ENCODE results near the gene KCND3.
A peak's percentile ranks its signal among the peaks of the same experiment; 100 is the strongest.

Gene KCND3

DNA sequence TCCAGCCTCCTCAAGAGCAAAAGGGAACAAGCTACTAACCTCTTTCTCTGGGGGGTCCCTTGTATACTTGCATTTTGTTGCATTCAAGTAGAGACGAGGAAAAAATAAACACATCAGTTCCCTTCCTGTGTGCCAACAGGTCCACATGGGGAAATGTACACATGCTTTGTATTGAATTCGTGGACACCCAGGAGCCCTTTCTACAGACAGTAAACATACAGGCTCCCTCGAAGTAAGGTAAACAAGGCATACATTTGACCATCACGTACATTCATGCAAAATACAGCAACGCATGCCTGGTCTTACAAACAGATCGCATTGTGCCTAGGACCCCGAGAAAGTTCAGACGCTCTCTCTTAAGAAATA, 1.1 kb downstream of the KCND3 start:
- DNase-seq: peak; percentile 55

DNA sequence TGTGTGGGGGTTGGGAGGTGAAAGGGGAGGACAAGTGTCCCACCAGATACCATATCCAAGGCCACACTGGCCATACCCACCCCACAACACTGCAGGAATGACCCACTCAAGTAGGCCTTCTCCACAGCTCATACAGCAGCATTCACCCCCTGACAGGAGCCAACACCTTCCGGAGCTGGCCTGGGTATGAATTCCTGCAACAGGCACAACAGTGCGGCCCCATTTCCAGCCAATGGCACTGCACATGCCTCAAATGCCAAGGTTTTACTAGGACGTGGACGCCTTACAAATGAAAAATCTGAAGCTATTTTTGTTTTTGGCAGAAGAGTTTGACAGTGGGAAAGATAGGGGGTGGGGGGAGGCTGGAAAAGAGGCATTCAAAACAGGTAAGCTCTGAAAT, 2.0 kb downstream of the KCND3 start:
- no peak for DNase-seq

DNA sequence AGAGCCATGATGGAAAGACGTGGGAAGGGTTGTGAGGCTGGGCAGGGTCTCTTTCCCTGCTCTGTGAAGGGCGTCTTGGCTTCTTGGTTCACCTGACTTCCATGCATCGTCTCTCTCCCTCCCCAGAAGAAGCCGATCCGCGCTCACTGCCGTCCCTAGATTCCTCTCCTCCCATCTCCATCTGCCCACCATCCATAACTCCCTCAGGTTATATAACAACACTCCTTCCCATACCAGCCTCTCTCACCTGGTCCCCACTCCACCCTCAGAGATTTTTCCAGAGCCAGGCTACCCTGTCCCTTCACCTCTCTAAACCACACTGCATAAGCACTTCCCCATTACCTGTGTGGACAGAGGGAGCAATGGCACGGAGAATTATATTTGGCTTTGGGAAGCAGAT, 6.0 kb downstream of the KCND3 start:
- DNase-seq: no peak

DNA sequence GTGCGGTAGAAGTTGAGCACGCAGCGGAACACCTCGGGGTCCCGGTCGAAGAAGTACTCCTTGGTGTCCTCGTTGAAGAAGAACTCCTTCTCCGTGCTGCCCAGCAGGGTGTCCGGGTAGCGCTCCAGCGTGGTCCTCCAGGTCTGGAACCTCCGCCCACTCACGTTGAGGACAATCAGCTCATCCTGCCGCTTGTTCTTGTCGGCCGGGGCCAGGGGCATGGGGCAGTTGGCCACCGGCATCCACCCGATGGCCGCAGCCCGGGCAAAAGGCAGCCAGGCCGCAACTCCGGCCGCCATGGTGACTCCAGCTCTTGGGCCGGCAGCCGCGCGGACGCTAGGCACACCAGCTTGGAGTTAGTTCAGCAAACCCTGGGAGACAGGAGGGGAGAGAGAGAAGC, 7.0 kb downstream of the KCND3 start:
- DNase-seq: no peak

DNA sequence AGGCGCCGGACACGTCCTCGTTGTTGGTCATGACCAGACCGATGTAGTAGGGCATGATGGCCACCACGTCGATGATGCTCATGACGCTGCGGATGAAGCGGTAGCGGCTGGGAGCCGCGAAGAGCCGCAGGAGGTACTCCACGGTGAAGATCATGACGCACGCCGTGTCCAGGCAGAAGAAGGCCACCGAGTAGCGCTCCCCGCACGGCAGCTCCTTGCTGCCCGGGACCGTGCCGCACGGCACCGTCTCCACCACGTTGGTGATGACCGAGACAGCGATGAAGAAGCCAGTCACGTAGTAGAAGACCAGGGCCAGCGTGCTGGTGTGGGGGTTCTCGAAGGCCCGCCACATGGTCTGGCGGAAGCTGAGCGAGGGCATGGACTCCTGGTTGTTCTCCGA, 7.6 kb downstream of the KCND3 start:
- no peak for DNase-seq

DNA sequence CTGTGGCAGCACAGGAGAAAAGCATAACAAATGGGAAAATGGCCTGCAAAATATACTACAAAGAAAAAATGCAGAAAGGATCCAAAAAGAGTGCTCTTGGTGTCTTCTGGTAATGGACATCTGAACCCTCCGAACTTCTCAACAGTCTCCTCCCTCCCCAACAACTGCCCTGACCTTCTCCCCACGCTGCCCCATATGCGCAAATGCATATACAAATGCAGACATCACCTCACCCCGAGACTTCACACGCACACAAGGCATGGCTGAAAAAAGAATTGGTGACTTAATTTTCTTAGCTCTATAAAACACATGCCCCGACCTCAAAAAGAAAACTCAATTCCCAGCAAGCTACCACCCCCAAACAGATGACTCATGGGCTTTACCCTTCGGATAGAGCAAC, 8.4 kb downstream of the KCND3 start:
- DNase-seq: no peak

DNA sequence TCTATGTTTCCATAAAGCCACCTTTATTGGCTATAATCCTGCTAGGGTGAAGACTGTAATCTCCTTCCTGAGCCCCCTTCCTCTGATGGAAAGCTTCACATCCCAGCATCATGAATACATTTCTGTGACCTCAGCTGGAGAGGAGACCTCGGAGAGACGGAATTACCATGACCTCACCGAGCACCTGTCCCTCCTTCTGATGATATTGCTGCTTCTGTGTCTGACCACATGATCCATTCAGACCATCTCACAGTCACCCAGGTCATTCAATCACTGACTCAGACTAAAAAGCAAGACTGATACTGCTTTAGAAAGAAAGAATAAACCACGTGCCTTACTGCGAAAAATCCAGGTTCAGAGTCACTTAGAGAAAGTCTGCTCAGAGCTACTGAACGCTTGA, 8.8 kb downstream of the KCND3 start:
- peak; percentile 63 for DNase-seq

DNA sequence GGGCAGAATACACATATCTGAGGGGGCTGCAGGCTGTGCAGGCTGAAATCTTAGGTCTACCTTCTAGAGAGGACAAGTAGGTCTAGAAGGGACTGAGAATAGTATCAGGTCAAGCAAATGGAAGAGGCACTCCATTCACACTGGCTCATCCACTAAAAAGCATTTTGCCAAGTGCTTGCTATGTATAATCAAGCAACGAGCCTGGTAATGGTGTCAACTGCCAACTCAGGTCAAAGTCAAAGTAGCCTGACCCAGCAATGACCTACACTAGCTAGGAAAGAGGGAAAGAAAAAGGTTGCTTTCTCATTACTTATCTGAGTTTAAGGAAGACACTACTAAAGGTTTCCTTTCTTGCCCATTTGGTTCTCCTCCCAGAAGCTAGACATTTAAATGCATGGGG, 10.8 kb downstream of the KCND3 start:
- no peak for DNase-seq

DNA sequence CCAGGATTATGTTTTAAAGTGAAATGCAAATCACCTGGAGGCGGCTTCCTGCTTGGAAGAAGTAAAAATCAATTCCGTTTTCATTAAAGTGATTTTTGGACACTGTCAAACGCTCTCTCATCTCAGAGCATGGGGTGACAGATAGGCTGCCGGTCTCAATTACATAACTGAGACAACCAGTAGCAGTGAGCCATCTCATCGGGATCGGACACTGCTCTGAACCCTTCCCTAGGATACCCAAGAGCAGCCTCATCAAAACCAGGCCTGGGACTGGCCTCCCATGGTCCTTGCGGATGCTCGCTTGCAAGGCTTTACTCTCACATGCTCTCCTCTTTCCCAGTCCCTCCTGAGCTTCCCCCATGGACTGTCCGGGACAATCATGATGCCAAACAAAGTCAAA, 12.1 kb downstream of the KCND3 start:
- peak; percentile 22 for DNase-seq

DNA sequence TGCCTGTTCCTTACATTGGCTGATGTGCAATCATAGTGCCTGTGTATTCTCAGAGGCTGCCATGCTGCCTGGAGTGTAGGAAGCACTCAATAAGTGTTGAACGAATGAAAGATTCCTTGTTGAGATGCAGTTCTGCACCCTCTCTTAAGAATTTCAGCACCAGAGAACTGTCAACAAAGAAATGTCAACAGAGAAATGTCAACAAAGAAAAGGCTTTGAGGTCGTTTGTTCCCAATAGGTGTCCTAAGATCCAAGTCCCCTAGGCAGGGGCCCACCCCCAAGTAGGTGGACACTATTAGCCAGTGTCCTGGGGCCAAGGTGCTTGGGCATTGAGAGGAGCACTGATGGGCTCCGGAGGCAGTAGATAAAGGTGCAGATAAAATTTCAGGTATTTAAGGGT, 12.6 kb downstream of the KCND3 start:
- peak; percentile 79 for DNase-seq

DNA sequence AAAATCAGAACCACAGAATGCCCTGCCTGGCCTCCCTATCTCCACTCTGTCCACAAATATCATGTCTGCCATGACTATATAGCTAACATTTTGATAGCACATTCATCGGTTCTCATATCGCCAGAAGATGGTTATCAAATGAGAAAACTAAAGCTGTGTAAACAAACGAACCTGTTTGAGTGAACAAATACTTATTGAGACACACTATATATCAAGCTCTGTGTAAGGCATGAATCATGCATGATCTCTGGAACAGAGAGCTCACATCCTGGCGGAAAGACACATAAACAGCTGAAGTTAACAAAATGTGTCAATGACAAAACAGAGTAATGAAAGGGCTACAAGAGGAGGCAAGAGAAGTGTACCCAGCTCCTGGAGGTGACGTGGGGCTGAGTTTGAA, 13.1 kb downstream of the KCND3 start:
- DNase-seq: peak; percentile 92

DNA sequence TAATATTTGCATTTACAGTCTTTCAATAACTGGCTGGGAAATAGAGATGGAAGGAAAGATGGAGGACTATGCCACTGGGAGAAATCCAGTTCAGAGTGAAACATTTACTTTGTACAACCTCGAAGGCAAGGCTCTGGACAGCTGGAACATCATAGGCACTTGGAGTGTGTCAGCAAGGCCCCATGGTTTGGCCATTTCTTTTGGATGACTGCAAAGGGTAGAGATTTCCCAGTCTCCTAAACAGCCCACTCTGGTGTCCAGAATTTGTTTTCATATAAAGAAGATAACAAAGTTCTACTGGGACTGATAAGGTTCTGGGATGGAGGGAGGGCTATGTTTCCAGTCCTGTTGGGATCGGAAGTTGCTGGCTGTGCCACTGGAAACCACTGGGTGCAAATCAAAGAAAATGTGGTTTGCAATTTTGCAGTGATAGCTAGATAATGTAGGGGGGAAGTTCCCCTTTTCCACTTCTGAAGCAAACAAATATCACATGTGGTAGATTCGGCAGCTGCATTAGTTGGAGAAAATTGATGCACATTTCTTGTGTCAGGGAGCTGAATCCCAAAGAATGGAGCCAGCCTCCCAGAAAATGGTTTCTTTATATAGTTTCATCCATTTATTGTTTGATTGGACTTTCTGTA, 16.2 kb downstream of the KCND3 start:
- no peak for DNase-seq

DNA sequence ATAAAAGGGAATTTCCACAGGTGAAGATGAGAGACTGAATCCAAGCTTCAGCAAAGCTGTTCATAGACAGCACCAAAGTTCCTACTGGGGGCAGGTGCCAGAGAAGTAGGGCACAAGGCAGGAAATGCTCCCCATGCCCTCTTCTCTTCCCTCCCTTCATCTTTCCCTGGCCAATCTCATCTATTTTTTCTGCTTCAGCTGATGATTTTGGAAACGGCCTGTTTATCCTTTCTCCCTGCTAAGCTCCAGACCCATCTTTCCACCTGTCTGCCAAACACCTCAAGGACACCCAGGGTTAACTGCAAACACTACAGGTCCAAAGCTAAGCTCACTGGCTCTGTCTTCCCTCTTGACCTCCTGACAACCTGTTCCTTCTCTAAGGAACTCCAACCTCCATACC, 18.1 kb downstream of the KCND3 start:
- DNase-seq: no peak

DNA sequence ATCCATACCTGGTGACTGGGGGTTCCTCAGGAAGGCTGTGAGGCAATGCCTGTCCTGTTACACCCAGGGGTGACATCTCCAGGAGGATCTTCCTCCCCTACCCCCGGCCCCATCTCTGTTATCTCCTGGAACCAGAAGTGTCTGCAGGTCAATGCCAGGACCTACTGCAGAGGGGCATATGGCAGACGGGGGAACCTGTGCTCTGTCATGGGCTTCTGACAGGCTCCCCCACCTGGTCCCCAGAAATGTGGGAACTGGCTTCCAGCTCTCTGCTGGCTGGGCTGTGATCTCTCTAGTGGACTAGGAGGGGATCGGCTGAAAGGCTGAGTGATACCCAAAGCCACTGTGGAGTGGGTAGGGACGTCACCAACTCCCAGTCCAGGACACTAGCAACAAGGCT, 21.0 kb downstream of the KCND3 start:
- no peak for DNase-seq

DNA sequence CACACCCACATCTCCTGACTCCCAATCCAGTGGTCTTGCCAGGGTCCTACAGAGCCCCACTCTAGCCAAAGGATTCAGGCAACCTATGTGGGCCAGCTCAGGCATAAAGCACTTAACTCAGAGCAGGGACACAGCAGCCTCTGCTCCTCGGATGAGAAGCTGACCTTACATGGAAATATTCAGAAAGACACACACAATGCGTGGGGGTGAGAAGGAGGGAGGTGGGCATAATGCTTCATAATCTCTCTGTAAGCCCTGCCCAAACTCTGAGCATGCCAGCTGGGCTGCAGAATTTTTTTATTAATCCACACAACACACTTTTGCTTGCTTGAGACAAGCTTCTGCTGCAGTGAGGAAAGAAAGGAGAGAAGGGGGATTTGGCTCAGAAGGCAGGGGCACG, 21.6 kb downstream of the KCND3 start:
- no peak for DNase-seq

DNA sequence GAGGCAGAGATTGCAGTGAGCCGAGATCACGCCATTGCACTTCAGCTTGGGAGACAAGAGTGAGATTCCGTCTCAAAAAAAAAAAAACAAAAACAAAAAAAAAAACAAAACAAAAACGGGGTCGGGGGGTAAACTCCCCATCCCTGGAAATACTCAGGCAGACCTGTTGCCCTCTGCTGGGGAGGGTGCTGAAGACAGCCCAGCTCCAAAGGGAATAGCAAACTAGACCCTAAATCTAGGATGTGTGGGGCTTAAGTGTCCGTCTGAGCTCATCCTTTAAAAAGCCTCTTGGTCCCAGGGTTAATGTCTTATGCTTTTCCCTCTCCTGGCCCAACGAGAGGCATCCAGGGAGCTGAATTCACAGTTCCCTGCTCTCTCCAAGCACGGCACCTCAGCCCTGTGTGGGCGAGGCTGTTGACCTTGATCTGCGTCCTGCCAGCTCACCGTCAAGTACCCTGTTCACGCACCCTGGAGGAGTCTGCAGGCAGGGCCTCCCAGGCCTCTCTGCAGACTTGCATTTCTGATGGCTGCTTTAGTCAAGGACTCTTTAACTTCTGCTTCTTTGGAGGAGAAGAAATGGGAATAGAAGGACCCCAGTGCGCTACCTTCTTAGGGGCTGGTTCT, 22.3 kb downstream of the KCND3 start:
- DNase-seq: peak; percentile 20

DNA sequence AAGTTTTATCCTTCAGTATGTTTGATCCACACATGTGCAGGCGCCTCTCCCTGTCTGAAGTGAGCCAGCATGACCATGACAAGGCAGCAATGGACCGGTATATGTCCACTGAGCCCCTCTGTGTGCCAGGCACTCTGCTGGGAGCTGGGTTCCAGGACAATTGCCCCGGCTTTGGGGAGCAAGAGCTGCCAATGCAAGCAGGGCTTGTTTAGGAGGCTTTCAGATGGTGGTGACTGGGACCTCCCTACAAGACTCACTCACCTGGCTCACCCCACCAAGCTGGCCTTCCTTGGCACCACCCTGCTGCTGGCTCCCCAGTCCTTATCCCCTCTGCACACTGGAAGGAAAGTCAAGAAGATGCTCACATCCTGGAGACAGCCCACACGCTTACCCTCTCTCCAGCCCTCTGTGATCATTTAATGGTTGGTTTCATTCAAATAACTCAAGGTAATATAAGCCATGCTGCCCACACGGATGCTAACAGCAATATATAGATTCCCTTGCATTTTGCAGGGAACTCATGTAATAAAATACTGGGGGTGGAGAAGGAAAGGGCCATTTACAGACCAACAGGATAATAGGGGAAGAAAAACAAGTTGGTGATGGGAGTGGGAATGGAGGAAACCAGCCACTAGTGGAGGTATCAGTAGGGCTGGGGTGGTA, 23.6 kb downstream of the KCND3 start:
- no peak for DNase-seq

DNA sequence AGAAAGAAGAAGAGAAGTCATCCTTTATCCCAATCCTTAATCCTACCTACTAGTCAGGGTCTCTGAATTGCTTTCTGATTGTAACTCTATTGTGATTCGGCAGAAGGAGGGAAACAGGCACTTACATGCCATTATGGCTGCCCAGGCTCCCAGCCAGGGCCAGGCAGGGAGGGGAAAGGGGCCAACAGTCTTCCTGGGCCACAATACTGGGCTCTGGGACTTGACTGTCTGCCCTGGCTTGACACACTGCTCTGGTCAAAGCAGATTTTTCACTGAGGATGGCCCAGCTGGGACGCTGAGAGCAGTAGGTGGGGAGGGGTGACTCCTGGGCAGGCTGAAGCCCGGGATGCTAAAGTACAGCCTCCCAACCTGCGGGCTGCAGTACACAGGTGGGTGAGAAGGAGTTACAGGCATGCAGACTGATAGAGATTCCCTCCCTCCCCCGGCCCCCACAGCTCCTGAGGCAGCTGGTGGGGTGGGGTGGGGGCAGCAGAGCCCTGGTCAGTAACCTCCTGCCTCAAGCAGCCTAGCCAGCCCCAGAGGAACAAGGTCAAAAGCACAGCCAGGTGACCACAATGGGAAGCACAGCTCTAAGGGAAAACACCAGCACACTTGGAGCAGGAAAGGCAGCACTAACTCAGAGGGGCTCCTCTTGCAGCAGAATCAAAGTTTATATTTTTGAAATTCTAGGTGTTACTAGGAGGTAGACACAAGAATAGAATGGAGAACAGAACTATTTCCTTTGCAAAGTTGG, 25.3 kb downstream of the KCND3 start:
- DNase-seq: no peak

DNA sequence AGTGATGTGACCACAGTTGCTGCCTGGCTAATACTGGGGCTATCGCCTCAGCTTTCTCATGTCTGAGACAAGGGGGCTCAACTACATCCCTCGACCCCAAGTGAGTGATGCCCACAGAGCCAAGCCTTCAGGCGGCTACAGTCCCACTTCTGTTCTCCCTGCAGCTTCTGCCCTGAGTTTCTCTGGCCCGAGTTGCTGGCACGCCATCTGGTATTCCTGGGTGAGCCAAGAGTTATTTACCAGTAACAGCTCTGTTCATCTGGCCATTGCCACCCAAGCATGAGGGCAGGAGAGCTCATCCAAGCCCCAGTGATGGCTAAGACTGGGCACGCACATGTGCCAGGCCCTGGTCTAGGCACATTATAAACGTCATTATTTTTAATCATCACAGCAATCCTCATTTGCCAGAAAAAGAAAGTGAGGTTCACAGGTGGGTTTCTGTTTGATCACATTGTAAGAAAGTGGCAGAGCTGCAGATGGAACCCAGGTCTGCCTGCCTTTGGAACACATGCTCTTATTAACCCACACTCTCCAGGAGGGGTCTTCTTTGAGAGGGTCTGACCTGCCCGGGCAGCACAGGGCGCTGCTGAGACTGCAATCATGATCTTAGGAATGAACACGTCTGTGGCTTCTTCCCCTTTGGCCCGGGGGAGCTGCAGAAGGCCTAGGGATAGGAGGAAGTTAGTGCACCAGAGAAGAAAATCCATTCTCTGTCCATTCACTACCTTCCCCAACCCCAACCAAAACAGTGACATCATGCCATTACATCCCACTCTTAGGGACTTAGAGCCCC, 27.5 kb downstream of the KCND3 start:
- no peak for DNase-seq

DNA sequence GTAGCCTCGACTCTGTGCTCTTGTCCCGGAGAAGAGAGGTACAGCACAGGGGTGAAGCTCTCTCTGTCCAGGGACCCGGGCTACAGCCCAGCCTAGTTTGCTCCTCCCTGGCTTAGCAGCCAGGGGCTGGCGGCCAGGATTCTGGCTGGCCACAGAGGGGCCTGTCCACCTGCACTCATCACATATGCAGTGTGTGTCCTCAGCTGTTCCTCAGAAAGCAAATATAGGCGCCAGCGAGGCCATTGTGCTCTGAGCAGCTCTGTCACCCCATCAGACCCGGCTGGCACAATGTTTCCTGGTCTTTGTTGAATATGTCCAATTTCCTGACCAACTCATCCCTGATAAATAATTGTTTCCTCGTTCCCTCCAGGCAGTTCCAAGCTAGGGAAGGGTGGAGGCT, 28.5 kb downstream of the KCND3 start:
- DNase-seq: peak; percentile 73

DNA sequence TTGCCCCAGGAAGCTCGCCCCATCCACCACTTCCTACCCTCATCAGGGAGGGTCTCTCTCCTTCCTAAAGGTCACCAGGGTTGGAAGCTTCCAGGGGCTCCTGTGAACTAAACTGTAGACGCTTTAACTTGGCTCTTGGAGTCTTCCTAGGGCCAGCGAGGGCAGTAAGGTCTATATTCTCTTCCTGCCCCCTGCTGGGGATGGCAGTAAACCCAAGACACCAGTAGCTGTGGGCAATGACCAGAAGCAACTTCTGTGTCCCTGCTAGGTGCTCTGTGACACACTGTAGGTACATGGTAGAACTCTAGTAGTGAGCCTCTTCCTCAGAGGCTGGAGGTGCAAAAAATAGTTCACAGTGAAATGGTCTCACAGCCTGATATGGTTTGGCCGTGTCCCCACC, 30.0 kb downstream of the KCND3 start:
- DNase-seq: peak; percentile 16

DNA sequence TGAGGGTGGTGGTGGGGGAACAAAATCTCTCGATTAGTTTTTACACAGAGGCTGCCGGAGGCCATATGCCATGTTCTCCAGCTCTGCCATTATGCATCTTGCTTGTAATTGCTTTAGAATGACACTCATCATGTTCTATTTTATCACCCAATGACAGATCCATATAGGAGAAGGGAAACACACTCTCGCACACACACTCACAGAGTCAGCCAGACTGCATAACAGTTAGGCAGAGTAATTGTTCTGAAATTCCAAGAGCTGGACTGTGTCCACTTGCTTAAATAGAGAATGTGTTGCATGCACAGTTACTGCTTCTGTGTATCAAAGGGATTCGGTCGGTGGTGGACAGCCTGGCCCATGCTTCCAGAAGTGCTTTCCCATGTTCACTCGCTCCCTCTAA, 30.6 kb downstream of the KCND3 start:
- DNase-seq: no peak

DNA sequence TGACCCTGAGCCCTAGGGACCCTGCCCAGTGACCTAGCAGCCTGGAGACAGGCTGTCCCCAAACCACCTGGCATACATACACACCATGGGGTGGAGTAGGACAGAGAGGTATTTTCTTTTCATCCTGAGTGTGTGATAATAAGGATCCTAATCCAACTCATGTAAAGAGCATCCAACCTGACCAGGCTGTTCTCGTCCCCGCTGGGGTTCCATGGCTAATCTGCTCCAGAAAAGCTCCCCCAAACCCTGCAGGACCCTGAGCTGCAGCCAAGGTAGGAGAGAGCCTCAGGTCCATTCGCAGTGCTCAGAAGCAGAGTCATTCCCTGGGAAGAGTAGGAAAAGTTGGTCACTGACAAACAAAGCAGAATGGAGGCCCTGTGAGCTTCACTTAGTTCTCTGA, 31.4 kb downstream of the KCND3 start:
- no peak for DNase-seq

Data from DMS53 (cell line).